IPS-18a (cell line): ENCODE data around the gene USP9X.
"Not testable (repeated sequence)": the region's sequence is repeated elsewhere in the genome, so short reads cannot be mapped to it uniquely, and the experiment has no call there.

Source experiments
- H3K27ac ChIP-seq: one replicate; pipeline ENCODE4 v1.5.1; 2013; ENCODE audit warnings: low read length
- H3K27me3 ChIP-seq: one replicate; pipeline ENCODE4 v1.6.1; 2013; ENCODE audit warnings: mild to moderate bottlenecking, low read length; ENCODE audit not compliant: control insufficient read depth, insufficient read depth
- H3K36me3 ChIP-seq: one replicate; pipeline ENCODE4 v1.6.1; 2013; ENCODE audit warnings: low read depth, low read length; ENCODE audit not compliant: control insufficient read depth
- H3K4me1 ChIP-seq: one replicate; pipeline ENCODE4 v1.6.1; 2013; ENCODE audit warnings: low read depth, low read length; ENCODE audit not compliant: control insufficient read depth
- H3K4me3 ChIP-seq: one replicate; pipeline ENCODE4 v1.5.1; 2013; ENCODE audit warnings: low read length
- H3K9ac ChIP-seq: one replicate; pipeline ENCODE4 v1.6.1; 2013; ENCODE audit warnings: mild to moderate bottlenecking, low read length, moderate library complexity
- H3K9me3 ChIP-seq: one replicate; pipeline ENCODE4 v1.6.1; 2013; ENCODE audit warnings: low read depth, low read length; ENCODE audit not compliant: control insufficient read depth

The USP9X gene

GRCh38 chrX:41259516-41259915 lies 174.3 kb downstream of the USP9X start:
- no peaks in the 10 kb centered on the region for H3K9me3 ChIP-seq
- H3K9ac ChIP-seq, result no peak overlapping the region

GRCh38 chrX:41265615-41266014 lies 180.4 kb downstream of the USP9X start:
- no peak overlapping the region for H3K27ac ChIP-seq
- H3K9ac ChIP-seq, result no peak overlapping the region

More at GRCh38 chrX:41259516-41259915, 174.3 kb downstream of the USP9X start:
- H3K36me3 ChIP-seq, result no peaks in the 10 kb centered on the region
- no peaks in the 10 kb centered on the region for H3K27me3 ChIP-seq
- H3K4me3 ChIP-seq, result no peak overlapping the region
- no peak overlapping the region for H3K27ac ChIP-seq
- no peaks in the 10 kb centered on the region for H3K4me1 ChIP-seq

GRCh38 chrX:41273638-41274037 lies 188.4 kb downstream of the USP9X start:
- Histone ChIP-seq H3K27me3 (no peaks in the 10 kb centered on the region), H3K9me3 (no peaks in the 10 kb centered on the region), H3K27ac (no peak overlapping the region), H3K36me3 (no peaks in the 10 kb centered on the region), H3K9ac (no peak overlapping the region), H3K4me1 (peaks cover 8% of the 10 kb centered on the region), H3K4me3 (no peak overlapping the region)

More at GRCh38 chrX:41265615-41266014, 180.4 kb downstream of the USP9X start:
- peaks cover 3% of the 10 kb centered on the region for H3K4me1 ChIP-seq
- H3K36me3 ChIP-seq, result no peaks in the 10 kb centered on the region
- H3K27me3 ChIP-seq, result no peaks in the 10 kb centered on the region
- no peak overlapping the region for H3K4me3 ChIP-seq
- H3K9me3 ChIP-seq, result no peaks in the 10 kb centered on the region

- Histone ChIP-seq H3K36me3 (no peaks in the 10 kb centered on the region), H3K9ac (peak overlapping the region; percentile 59), H3K27me3 (no peaks in the 10 kb centered on the region), H3K4me3 (peak overlapping the region; percentile 70), H3K9me3 (no peaks in the 10 kb centered on the region), H3K27ac (no peak overlapping the region), H3K4me1 (peaks cover 8% of the 10 kb centered on the region)
Measured at GRCh38 chrX:41275661-41276609, 190.7 kb downstream of the USP9X start.

GRCh38 chrX:41276661-41277506 lies 191.6 kb downstream of the USP9X start:
- H3K9ac ChIP-seq, result peak overlapping the region; percentile 59
- peaks cover 8% of the 10 kb centered on the region for H3K4me1 ChIP-seq
- H3K36me3 ChIP-seq, result no peaks in the 10 kb centered on the region
- peak overlapping the region; percentile 70 for H3K4me3 ChIP-seq
- no peak overlapping the region for H3K27ac ChIP-seq
- H3K9me3 ChIP-seq, result no peaks in the 10 kb centered on the region
- no peaks in the 10 kb centered on the region for H3K27me3 ChIP-seq

GRCh38 chrX:41282307-41282706 lies 197.1 kb downstream of the USP9X start:
- not testable (repeated sequence) for H3K4me1 ChIP-seq, H3K9ac ChIP-seq, H3K36me3 ChIP-seq, H3K9me3 ChIP-seq, H3K27me3 ChIP-seq, H3K27ac ChIP-seq, H3K4me3 ChIP-seq

GRCh38 chrX:41285928-41286327 lies 200.7 kb downstream of the USP9X start:
- H3K4me3 ChIP-seq, H3K27ac ChIP-seq, H3K36me3 ChIP-seq, H3K27me3 ChIP-seq, H3K9ac ChIP-seq, H3K9me3 ChIP-seq, H3K4me1 ChIP-seq: not testable (repeated sequence)
